ENCODE data around the gene OXTR. TPM values are rescaled to one million over a fixed set of nuclear protein-coding genes. Genes with fewer than 3 reads are reported as not detected.
A peak's percentile ranks its signal among the peaks of the same experiment; 100 is the strongest.

OXTR gene
- 2.8 and 3.4 TPM in 2 replicates for total RNA-seq (2022)
- Bru-seq, nascent RNA = percentile 38 among the genes with signal in this experiment
- percentile 51 among the genes with signal in this experiment for BruChase-seq, experiment 1, labeled RNA remaining after a 6-hour chase
- percentile 54 among the genes with signal in this experiment for BruChase-seq, experiment 2, labeled RNA remaining after a 2-hour chase
- long read RNA-seq, partial matches to known transcripts = 1 of 1 reads
- long read RNA-seq, other reads (novel, unspliced or antisense) = 0 of 1 reads

GRCh38 chr3:8769088-8769822, at the start of gene OXTR:
Gene OXTR (minus strand): TSS chr3:8769613. CDS start chr3:8768187, 1,426 bp downstream.
- intact Hi-C loops (cut with micrococcal nuclease; ENCODE audit: unreplicated experiment) = loop anchor here (2.0 to 5.0 kb wide), 2 partner anchors 87 to 106 kb away; no protein-coding TSS in a partner anchor
- CTCF ChIA-PET = interaction anchor here (0.5 to 1.6 kb wide), 10 partner anchors 10 to 533 kb away, joined by 3 to 6 read pairs (median 4); no protein-coding TSS in a partner anchor
- BruUV-seq (replicated peaks) = no TSS peak
- Mint-ChIP-seq H3K4me1 (ENCODE audit: low read depth, unreplicated experiment) (peaks cover 6% of the 10 kb centered on the region), H3K4me3 (ENCODE audit: low read depth, unreplicated experiment) (peak within 1 kb of the TSS; percentile 75), H3K36me3 (ENCODE audit: insufficient read depth, unreplicated experiment) (no peaks in the 10 kb centered on the region), H3K27me3 (ENCODE audit: unreplicated experiment) (peaks cover 13% of the 10 kb centered on the region), H3K9me3 (ENCODE audit: low read depth, unreplicated experiment) (no peaks in the 10 kb centered on the region), H3K27ac (ENCODE audit: unreplicated experiment) (peak within 1 kb of the TSS; percentile 46)
- TF ChIP-seq CTCF (IDR thresholded peaks at IDR 0.05; ENCODE audit: unreplicated experiment) = peak; percentile 96
- peak; percentile 85 for DNase-seq

- CTCF ChIA-PET = no interaction called here
- H3K4me3 Mint-ChIP-seq (ENCODE audit: low read depth, unreplicated experiment) = no peak overlapping the region
- intact Hi-C loops (cut with micrococcal nuclease; ENCODE audit: unreplicated experiment) = no loop called here
- TF ChIP-seq CTCF (IDR thresholded peaks at IDR 0.05; ENCODE audit: unreplicated experiment) = no peak
- peaks cover 12% of the 10 kb centered on the region for H3K9me3 Mint-ChIP-seq (ENCODE audit: low read depth, unreplicated experiment)
- H3K4me1 Mint-ChIP-seq (ENCODE audit: low read depth, unreplicated experiment) = no peaks in the 10 kb centered on the region
- no peaks in the 10 kb centered on the region for H3K36me3 Mint-ChIP-seq (ENCODE audit: insufficient read depth, unreplicated experiment)
- no peak for DNase-seq
- H3K27me3 Mint-ChIP-seq (ENCODE audit: unreplicated experiment) = no peaks in the 10 kb centered on the region
- H3K27ac Mint-ChIP-seq (ENCODE audit: unreplicated experiment) = no peak overlapping the region
- no TSS peak for BruUV-seq (replicated peaks)
Observed at GRCh38 chr3:8817486-8817885, 48.1 kb upstream of the OXTR start.

GRCh38 chr3:8816106-8816505, 46.7 kb upstream of the OXTR start:
- no peaks in the 10 kb centered on the region for H3K4me1 Mint-ChIP-seq (ENCODE audit: low read depth, unreplicated experiment)
- DNase-seq = no peak
- H3K27ac Mint-ChIP-seq (ENCODE audit: unreplicated experiment) = no peak overlapping the region
- TF ChIP-seq CTCF (IDR thresholded peaks at IDR 0.05; ENCODE audit: unreplicated experiment) = no peak
- H3K36me3 Mint-ChIP-seq (ENCODE audit: insufficient read depth, unreplicated experiment) = no peaks in the 10 kb centered on the region
- CTCF ChIA-PET = interaction anchor here (0.6 kb wide), 1 partner anchor 8 kb away, joined by 4 read pairs; no protein-coding TSS in a partner anchor
- no TSS peak for BruUV-seq (replicated peaks)
- no peak overlapping the region for H3K4me3 Mint-ChIP-seq (ENCODE audit: low read depth, unreplicated experiment)
- peaks cover 7% of the 10 kb centered on the region for H3K9me3 Mint-ChIP-seq (ENCODE audit: low read depth, unreplicated experiment)
- no peaks in the 10 kb centered on the region for H3K27me3 Mint-ChIP-seq (ENCODE audit: unreplicated experiment)
- intact Hi-C loops (cut with micrococcal nuclease; ENCODE audit: unreplicated experiment) = no loop called here

- no peak for TF ChIP-seq CTCF (IDR thresholded peaks at IDR 0.05; ENCODE audit: unreplicated experiment)
- H3K4me1 Mint-ChIP-seq (ENCODE audit: low read depth, unreplicated experiment) = no peaks in the 10 kb centered on the region
Observed at GRCh38 chr3:8813411-8813810, 44.0 kb upstream of the OXTR start.

More at GRCh38 chr3:8813411-8813810, 44.0 kb upstream of the OXTR start:
- Mint-ChIP-seq H3K9me3 (ENCODE audit: low read depth, unreplicated experiment) (peaks cover 3% of the 10 kb centered on the region), H3K4me3 (ENCODE audit: low read depth, unreplicated experiment) (no peak overlapping the region), H3K36me3 (ENCODE audit: insufficient read depth, unreplicated experiment) (no peaks in the 10 kb centered on the region), H3K27ac (ENCODE audit: unreplicated experiment) (no peak overlapping the region), H3K27me3 (ENCODE audit: unreplicated experiment) (no peaks in the 10 kb centered on the region)
- no peak for DNase-seq
- BruUV-seq (replicated peaks) = no TSS peak
- CTCF ChIA-PET = no interaction called here
- intact Hi-C loops (cut with micrococcal nuclease; ENCODE audit: unreplicated experiment) = no loop called here

Data from Calu3 (cell line).